H9 (cell line): Measurements from ENCODE around the gene LRRC28. TPM values are rescaled to one million over a fixed set of nuclear protein-coding genes. Genes with fewer than 3 reads are reported as not detected.

ENCODE experiments used
- DNase-seq: peaks from one replicate; pipeline ENCODE4 v3.0.0-alpha.2; 2017
- H2AFZ ChIP-seq: one replicate; pipeline ENCODE4 v1.6.1; 2013; ENCODE audit warnings: mild to moderate bottlenecking, low read length, control low read depth, moderate library complexity
- H2AK5ac ChIP-seq: 2 replicates; pipeline ENCODE4 v1.6.1; 2013; ENCODE audit warnings: low read length, control low read depth, mixed read lengths; ENCODE audit not compliant: insufficient read length
- H2BK120ac ChIP-seq: one replicate; pipeline ENCODE4 v1.6.1; 2013; ENCODE audit warnings: low read depth, mild to moderate bottlenecking, low read length, control low read depth, inconsistent platforms; ENCODE audit not compliant: poor library complexity, severe bottlenecking
- H2BK12ac ChIP-seq: 2 replicates; pipeline ENCODE4 v1.6.1; 2013; ENCODE audit warnings: low read length, control low read depth, mixed read lengths, low read depth; ENCODE audit not compliant: insufficient read length
- H2BK15ac ChIP-seq: 2 replicates; pipeline ENCODE4 v1.6.1; 2013; ENCODE audit warnings: low read depth, low read length, control low read depth
- H2BK20ac ChIP-seq: one replicate; pipeline ENCODE4 v1.6.1; 2013; ENCODE audit warnings: low read depth, mild to moderate bottlenecking, low read length, control low read depth, inconsistent platforms; ENCODE audit not compliant: poor library complexity, severe bottlenecking
- H2BK5ac ChIP-seq: 2 replicates; pipeline ENCODE4 v1.6.1; 2013; ENCODE audit warnings: low read length, control low read depth, mixed read lengths; ENCODE audit not compliant: insufficient read length
- H3K14ac ChIP-seq: 2 replicates; pipeline ENCODE4 v1.6.1; 2013; ENCODE audit warnings: low read length, control low read depth; ENCODE audit not compliant: insufficient read depth
- H3K18ac ChIP-seq: 2 replicates; pipeline ENCODE4 v1.6.1; 2013; ENCODE audit warnings: low read depth, mild to moderate bottlenecking, mixed read lengths, low read length, control low read depth; ENCODE audit not compliant: insufficient read length
- H3K23ac ChIP-seq: 2 replicates; pipeline ENCODE4 v1.6.1; 2013; ENCODE audit warnings: low read length, control low read depth, mixed read lengths, low read depth; ENCODE audit not compliant: insufficient read length
- H3K23me2 ChIP-seq: 2 replicates; pipeline ENCODE4 v1.6.1; 2013; ENCODE audit warnings: low read depth, mild to moderate bottlenecking, mixed read lengths, low read length, control low read depth; ENCODE audit not compliant: insufficient read length, poor library complexity, severe bottlenecking
- H3K27ac ChIP-seq: 2 replicates; pipeline ENCODE4 v1.5.1; 2013; ENCODE audit warnings: low read length, control low read depth, mixed read lengths, low read depth; ENCODE audit not compliant: insufficient read length
- H3K27me3 ChIP-seq: 2 replicates; pipeline ENCODE4 v1.6.1; 2013; ENCODE audit warnings: low read length, control low read depth, inconsistent platforms; ENCODE audit not compliant: insufficient read depth
- H3K4ac ChIP-seq: 2 replicates; pipeline ENCODE4 v1.6.1; 2013; ENCODE audit warnings: low read depth, mild to moderate bottlenecking, control low read depth, inconsistent platforms, low read length, moderate library complexity
- H3K4me1 ChIP-seq: 2 replicates; pipeline ENCODE4 v1.6.1; 2013; ENCODE audit warnings: low read length, control low read depth, inconsistent platforms; ENCODE audit not compliant: insufficient read depth
- H3K4me2 ChIP-seq: 2 replicates; pipeline ENCODE4 v1.6.1; 2013; ENCODE audit warnings: low read length, control low read depth, mixed read lengths; ENCODE audit not compliant: insufficient read length, insufficient read depth
- H3K56ac ChIP-seq: 2 replicates; pipeline ENCODE4 v1.6.1; 2013; ENCODE audit warnings: low read depth, mild to moderate bottlenecking, mixed read lengths, low read length, control low read depth; ENCODE audit not compliant: insufficient read length
- H3K79me1 ChIP-seq: 2 replicates; pipeline ENCODE4 v1.6.1; 2013; ENCODE audit warnings: low read depth, mild to moderate bottlenecking, moderate library complexity, low read length, control low read depth, inconsistent platforms; ENCODE audit not compliant: insufficient read depth, poor library complexity, severe bottlenecking
- H3K79me2 ChIP-seq: 2 replicates; pipeline ENCODE4 v1.6.1; 2013; ENCODE audit warnings: low read length, control low read depth, inconsistent platforms; ENCODE audit not compliant: insufficient read depth
- H3K9ac ChIP-seq: 2 replicates; pipeline ENCODE4 v1.6.1; 2013; ENCODE audit warnings: low read length, control low read depth, mixed read lengths; ENCODE audit not compliant: insufficient read length; ENCODE audit errors: extremely low read depth
- H3K9me3 ChIP-seq: one replicate; pipeline ENCODE4 v1.6.1; 2013; ENCODE audit warnings: low read depth, low read length, inconsistent platforms; ENCODE audit not compliant: control insufficient read depth
- H3T11ph ChIP-seq: one replicate; pipeline ENCODE4 v1.6.1; 2013; ENCODE audit warnings: mild to moderate bottlenecking, low read length, control low read depth, inconsistent platforms
- H4K20me1 ChIP-seq: one replicate; pipeline ENCODE4 v1.6.1; 2013; ENCODE audit not compliant: control insufficient read depth, insufficient read length, insufficient read depth
- H4K5ac ChIP-seq: 2 replicates; pipeline ENCODE4 v1.6.1; 2013; ENCODE audit warnings: low read depth, mild to moderate bottlenecking, mixed read lengths, low read length, control low read depth; ENCODE audit not compliant: insufficient read length
- H4K8ac ChIP-seq: replicated peaks from 2 replicates; pipeline ENCODE4 v1.6.1; 2013; ENCODE audit warnings: low read length, control low read depth, mixed read lengths, low read depth; ENCODE audit not compliant: insufficient read length
- H4K91ac ChIP-seq: 2 replicates; pipeline ENCODE4 v1.6.1; 2013; ENCODE audit warnings: low read depth, mild to moderate bottlenecking, moderate library complexity, mixed read lengths, low read length, control low read depth; ENCODE audit not compliant: insufficient read length
- H3K27ac Mint-ChIP-seq, 3 experiments: 2 replicates in 2 of 3; 3 replicates in 1 of 3; pipeline ENCODE4 v1.8.0; 2020 to 2021; ENCODE audit warnings: mixed read lengths in 3 of 3, mild to moderate bottlenecking in 1 of 3, moderate library complexity in 1 of 3
- H3K27me3 Mint-ChIP-seq: 2 replicates; pipeline ENCODE4 v1.8.0; 2021; ENCODE audit warnings: low read depth, mild to moderate bottlenecking, moderate library complexity, mixed read lengths
- H3K36me3 Mint-ChIP-seq, 3 experiments: 2 replicates in 2 of 3; 3 replicates in 1 of 3; pipeline ENCODE4 v1.8.0; 2020 to 2021; ENCODE audit warnings: low read depth in 3 of 3, mixed read lengths in 3 of 3; ENCODE audit not compliant: insufficient read depth in 1 of 3
- H3K4me1 Mint-ChIP-seq, 2 experiments: 2 replicates each; pipeline ENCODE4 v1.8.0; 2020; ENCODE audit warnings: mixed read lengths in 2 of 2
- H3K4me3 Mint-ChIP-seq, 2 experiments: 2 replicates in 1 of 2; 3 replicates in 1 of 2; pipeline ENCODE4 v1.8.0; 2020 to 2021; ENCODE audit warnings: mild to moderate bottlenecking in 2 of 2, mixed read lengths in 2 of 2, moderate library complexity in 1 of 2
- H3K9me3 Mint-ChIP-seq, 2 experiments: 2 replicates in 1 of 2; 3 replicates in 1 of 2; pipeline ENCODE4 v1.8.0; 2020; ENCODE audit warnings: mild to moderate bottlenecking in 2 of 2, mixed read lengths in 2 of 2, moderate library complexity in 1 of 2
- WGBS: extraction: QIAGEN DNeasy Blood & Tissue Kit; methylation state at CpG from one replicate; pipeline ENCODE4 v1.1.7; 2013; ENCODE audit warnings: missing lambda C conversion rate, low lambda C conversion rate, mixed read lengths; ENCODE audit not compliant: insufficient read length; ENCODE audit errors: extremely low coverage; 5-methylcytosine and 5-hydroxymethylcytosine counted together
- total RNA-seq: library from RNA; stranded (reverse); gene quantifications from 2 replicates; pipeline ENCODE4 v1.2.1, GENCODE V29; 2021
- TF ChIP-seq, protein P1 (sequence below): fragments of 200-600 bp; sonication (generic); conservative IDR thresholded peaks from 3 replicates; pipeline ENCODE4 v1.8.0; 2021; ENCODE audit warnings: antibody characterized with exemption, mild to moderate bottlenecking

The LRRC28 gene
- total RNA-seq, 1 experiment from 2014 or later = 17.6 TPM

GRCh38 chr15:99390667-99391066 is 139.4 kb downstream of the LRRC28 start:
- H3T11ph ChIP-seq = no peak overlapping the region
- H3K4me1 ChIP-seq = no peaks in the 10 kb centered on the region
- H3K4me2 ChIP-seq = no peak overlapping the region
- no peak overlapping the region for H3K27ac ChIP-seq
- no peak overlapping the region for H3K14ac ChIP-seq
- Mint-ChIP-seq H3K27ac (no peak overlapping the region; a peak in 1 of 7 replicates), H3K9me3 (peaks cover 0 to 2% of the 10 kb centered on the region in 2 experiments; a peak in 1 of 5 replicates), H3K27me3 (no peaks in the 10 kb centered on the region; the same call in 1 of the 2 replicates), H3K4me1 (peaks cover 12 to 14% of the 10 kb centered on the region in 2 experiments), H3K4me3 (no peak overlapping the region), H3K36me3 (peaks cover 0 to 2% (median 0%) of the 10 kb centered on the region in 3 experiments; a peak in 3 of 7 replicates)
- H4K8ac ChIP-seq = no peak overlapping the region
- no peak overlapping the region for H2AK5ac ChIP-seq
- no peak overlapping the region for H2BK5ac ChIP-seq
- no peak overlapping the region for H2BK12ac ChIP-seq
- no peak overlapping the region for H3K23ac ChIP-seq
- no peak overlapping the region for H3K9ac ChIP-seq
- TF ChIP-seq, protein P1, sequence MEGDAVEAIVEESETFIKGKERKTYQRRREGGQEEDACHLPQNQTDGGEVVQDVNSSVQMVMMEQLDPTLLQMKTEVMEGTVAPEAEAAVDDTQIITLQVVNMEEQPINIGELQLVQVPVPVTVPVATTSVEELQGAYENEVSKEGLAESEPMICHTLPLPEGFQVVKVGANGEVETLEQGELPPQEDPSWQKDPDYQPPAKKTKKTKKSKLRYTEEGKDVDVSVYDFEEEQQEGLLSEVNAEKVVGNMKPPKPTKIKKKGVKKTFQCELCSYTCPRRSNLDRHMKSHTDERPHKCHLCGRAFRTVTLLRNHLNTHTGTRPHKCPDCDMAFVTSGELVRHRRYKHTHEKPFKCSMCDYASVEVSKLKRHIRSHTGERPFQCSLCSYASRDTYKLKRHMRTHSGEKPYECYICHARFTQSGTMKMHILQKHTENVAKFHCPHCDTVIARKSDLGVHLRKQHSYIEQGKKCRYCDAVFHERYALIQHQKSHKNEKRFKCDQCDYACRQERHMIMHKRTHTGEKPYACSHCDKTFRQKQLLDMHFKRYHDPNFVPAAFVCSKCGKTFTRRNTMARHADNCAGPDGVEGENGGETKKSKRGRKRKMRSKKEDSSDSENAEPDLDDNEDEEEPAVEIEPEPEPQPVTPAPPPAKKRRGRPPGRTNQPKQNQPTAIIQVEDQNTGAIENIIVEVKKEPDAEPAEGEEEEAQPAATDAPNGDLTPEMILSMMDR = peak; percentile 64
- H3K79me2 ChIP-seq = no peaks in the 10 kb centered on the region
- H2BK120ac ChIP-seq = no peak overlapping the region
- no peak overlapping the region for H4K5ac ChIP-seq
- no peak overlapping the region for H2AFZ ChIP-seq
- WGBS = no CpG with 5 or more reads among the region's 5 CpGs
- no peaks in the 10 kb centered on the region for H3K79me1 ChIP-seq
- H3K9me3 ChIP-seq = no peaks in the 10 kb centered on the region
- H4K91ac ChIP-seq = no peak overlapping the region
- no peak overlapping the region for H3K18ac ChIP-seq
- H3K23me2 ChIP-seq = no peaks in the 10 kb centered on the region
- H2BK15ac ChIP-seq = no peak overlapping the region
- H2BK20ac ChIP-seq = no peak overlapping the region
- no peak overlapping the region for H3K4ac ChIP-seq
- DNase-seq = peak; percentile 56
- H4K20me1 ChIP-seq = no peaks in the 10 kb centered on the region
- no peak overlapping the region for H3K56ac ChIP-seq
- no peaks in the 10 kb centered on the region for H3K27me3 ChIP-seq
